HAP-1 (cell line): ENCODE measurements around the gene CEND1.

Experiments used
- DNase-seq, 2 experiments: peaks; one replicate each; pipeline ENCODE4 v3.0.0-alpha.2; 2016 to 2020; ENCODE audit warnings: low spot score in 2 of 2
- H3K27me3 ChIP-seq: fragments of 250-450 bp; sonication (Bioruptor Pico); 2 replicates; pipeline ENCODE4 v1.5.1; 2020; ENCODE audit warnings: low read depth, mild to moderate bottlenecking, moderate library complexity
- H3K36me3 ChIP-seq: fragments of 250-450 bp; sonication (Bioruptor Pico); replicated peaks from 2 replicates; pipeline ENCODE4 v1.5.1; 2020; ENCODE audit warnings: mild to moderate bottlenecking
- H3K4me1 ChIP-seq: fragments of 250-450 bp; sonication (Bioruptor Pico); 2 replicates; pipeline ENCODE4 v1.5.1; 2020; ENCODE audit warnings: mild to moderate bottlenecking
- H3K4me3 ChIP-seq: fragments of 250-450 bp; sonication (Bioruptor Pico); 2 replicates; pipeline ENCODE4 v1.5.1; 2020; ENCODE audit warnings: mild to moderate bottlenecking, moderate library complexity
- H3K9me3 ChIP-seq: fragments of 250-450 bp; sonication (Bioruptor Pico); 2 replicates; pipeline ENCODE4 v1.5.1; 2020; ENCODE audit warnings: mild to moderate bottlenecking, moderate library complexity
- in situ Hi-C: fragments of 300-500 bp; cut with MboI; formaldehyde crosslinking; loops from 3 replicates; pipeline ENCODE4 v1.14.3; 2020; ENCODE audit warnings: low sequenced_read_pairs, inconsistent platforms, mixed read lengths

Gene CEND1

GRCh38 chr11:776561-777287 lies 13.2 kb downstream of the CEND1 start:
- H3K4me3 ChIP-seq = peak overlapping the region; percentile 91
- H3K36me3 ChIP-seq = peaks cover 40% of the 10 kb centered on the region
- H3K27me3 ChIP-seq = no peaks in the 10 kb centered on the region
- H3K9me3 ChIP-seq = no peaks in the 10 kb centered on the region
- H3K4me1 ChIP-seq = peaks cover 11% of the 10 kb centered on the region
- in situ Hi-C loops = no loop called here
- peak; percentile 49 to 79 for DNase-seq

GRCh38 chr11:776263-776560 lies 13.7 kb downstream of the CEND1 start:
- peaks cover 45% of the 10 kb centered on the region for H3K36me3 ChIP-seq
- DNase-seq = no peak
- H3K9me3 ChIP-seq = no peaks in the 10 kb centered on the region
- H3K4me3 ChIP-seq = peak overlapping the region; percentile 91
- in situ Hi-C loops = no loop called here
- peaks cover 11% of the 10 kb centered on the region for H3K4me1 ChIP-seq
- H3K27me3 ChIP-seq = no peaks in the 10 kb centered on the region

- in situ Hi-C loops = loop anchor here (25.0 kb wide), 1 partner anchor 213 kb away; the partner anchor contains the start of genes LMNTD2 and RASSF7
- no peaks in the 10 kb centered on the region for H3K27me3 ChIP-seq
- peaks cover 57% of the 10 kb centered on the region for H3K36me3 ChIP-seq
- H3K4me3 ChIP-seq = peak overlapping the region; percentile 91
- H3K4me1 ChIP-seq = peaks cover 11% of the 10 kb centered on the region
- H3K9me3 ChIP-seq = no peaks in the 10 kb centered on the region
- DNase-seq = no peak
These were observed 14.9 kb downstream of the CEND1 start for GRCh38 chr11:774873-775592.

GRCh38 chr11:773830-774229 lies 16.1 kb downstream of the CEND1 start:
- H3K27me3 ChIP-seq = no peaks in the 10 kb centered on the region
- DNase-seq = no peak
- H3K4me1 ChIP-seq = peaks cover 11% of the 10 kb centered on the region
- H3K9me3 ChIP-seq = no peaks in the 10 kb centered on the region
- no peak overlapping the region for H3K4me3 ChIP-seq
- in situ Hi-C loops = loop anchor here (25.0 kb wide), 1 partner anchor 212 kb away; the partner anchor contains the start of genes LMNTD2 and RASSF7
- peaks cover 58% of the 10 kb centered on the region for H3K36me3 ChIP-seq

- Histone ChIP-seq H3K4me1 (peaks cover 10% of the 10 kb centered on the region), H3K9me3 (no peaks in the 10 kb centered on the region), H3K36me3 (peaks cover 57% of the 10 kb centered on the region), H3K4me3 (no peak overlapping the region), H3K27me3 (no peaks in the 10 kb centered on the region)
- no peak for DNase-seq
- in situ Hi-C loops = loop anchor here (25.0 kb wide), 1 partner anchor 211 kb away; the partner anchor contains the start of genes LMNTD2 and RASSF7
These were observed 16.5 kb downstream of the CEND1 start for GRCh38 chr11:773425-773824.

- in situ Hi-C loops = loop anchor here (25.0 kb wide), 1 partner anchor 210 kb away; the partner anchor contains the start of genes LMNTD2 and RASSF7
- H3K4me3 ChIP-seq = no peak overlapping the region
- peaks cover 6% of the 10 kb centered on the region for H3K4me1 ChIP-seq
- no peak for DNase-seq
- H3K36me3 ChIP-seq = peaks cover 55% of the 10 kb centered on the region
- H3K9me3 ChIP-seq = no peaks in the 10 kb centered on the region
- H3K27me3 ChIP-seq = no peaks in the 10 kb centered on the region
These were observed 17.2 kb downstream of the CEND1 start for GRCh38 chr11:772429-773390.

GRCh38 chr11:771617-772204 lies 18.2 kb downstream of the CEND1 start:
- H3K4me1 ChIP-seq = peaks cover 6% of the 10 kb centered on the region
- peaks cover 61% of the 10 kb centered on the region for H3K36me3 ChIP-seq
- no peaks in the 10 kb centered on the region for H3K9me3 ChIP-seq
- no peak overlapping the region for H3K4me3 ChIP-seq
- no peaks in the 10 kb centered on the region for H3K27me3 ChIP-seq
- DNase-seq = no peak
- in situ Hi-C loops = loop anchor here (25.0 kb wide), 1 partner anchor 209 kb away; the partner anchor contains the start of genes LMNTD2 and RASSF7

- Histone ChIP-seq H3K36me3 (peaks cover 69% of the 10 kb centered on the region), H3K4me1 (peaks cover 6% of the 10 kb centered on the region), H3K27me3 (no peaks in the 10 kb centered on the region), H3K4me3 (no peak overlapping the region), H3K9me3 (no peaks in the 10 kb centered on the region)
- DNase-seq = no peak
- in situ Hi-C loops = loop anchor here (25.0 kb wide), 1 partner anchor 209 kb away; the partner anchor contains the start of genes LMNTD2 and RASSF7
These were observed 19.0 kb downstream of the CEND1 start for GRCh38 chr11:770642-771616.

- Histone ChIP-seq H3K9me3 (no peaks in the 10 kb centered on the region), H3K36me3 (peaks cover 76% of the 10 kb centered on the region), H3K4me3 (no peak overlapping the region), H3K4me1 (no peaks in the 10 kb centered on the region), H3K27me3 (no peaks in the 10 kb centered on the region)
- in situ Hi-C loops = loop anchor here (10.0 to 25.0 kb wide), 2 partner anchors 125 to 208 kb away; partner anchors contain the start of genes LMNTD2 and RASSF7
- no peak for DNase-seq
These were observed 19.8 kb downstream of the CEND1 start for GRCh38 chr11:769887-770641.

GRCh38 chr11:767238-767637 lies 22.7 kb downstream of the CEND1 start:
- no peaks in the 10 kb centered on the region for H3K4me1 ChIP-seq
- no peaks in the 10 kb centered on the region for H3K9me3 ChIP-seq
- H3K36me3 ChIP-seq = peaks cover 75% of the 10 kb centered on the region
- in situ Hi-C loops = loop anchor here (10.0 to 25.0 kb wide), 2 partner anchors 122 to 205 kb away; partner anchors contain the start of genes LMNTD2 and RASSF7
- DNase-seq = no peak
- no peak overlapping the region for H3K4me3 ChIP-seq
- no peaks in the 10 kb centered on the region for H3K27me3 ChIP-seq

GRCh38 chr11:766936-767210 lies 23.0 kb downstream of the CEND1 start:
- DNase-seq = no peak
- H3K4me1 ChIP-seq = no peaks in the 10 kb centered on the region
- no peaks in the 10 kb centered on the region for H3K27me3 ChIP-seq
- H3K36me3 ChIP-seq = peaks cover 78% of the 10 kb centered on the region
- H3K9me3 ChIP-seq = no peaks in the 10 kb centered on the region
- no peak overlapping the region for H3K4me3 ChIP-seq
- in situ Hi-C loops = loop anchor here (10.0 to 25.0 kb wide), 2 partner anchors 122 to 205 kb away; partner anchors contain the start of genes LMNTD2 and RASSF7
